A549 (cell line): ENCODE data around the gene ZNF385A. TPM values are rescaled to one million over a fixed set of nuclear protein-coding genes. Genes with fewer than 3 reads are reported as not detected.

ENCODE experiments used
- ATAC-seq, 2 experiments: fragments of 200-7000 bp in 1 of 2; fragments of >200 bp in 1 of 2; cut with Nextera tagmentation in 1 of 2; cut with Tn5 transposase in 1 of 2; 3 replicates each; pipeline versions ENCODE4 v1.8.0 to v1.9.1; 2018 to 2020; ENCODE audit warnings: mild to moderate bottlenecking in 1 of 2, moderate library complexity in 1 of 2
- CTCF ChIA-PET: fragments of 300-600 bp; sonication (Branson Sonifier 250); formaldehyde crosslinking; extraction: SDS; loops from one replicate; lab custom pipeline; 2021; ENCODE audit warnings: antibody characterized with exemption, inconsistent platforms; lab: Yijun Ruan, JAX
- POLR2A ChIA-PET: fragments of 350-600 bp; formaldehyde crosslinking; extraction: SDS; loops from one replicate; lab custom pipeline; 2021; ENCODE audit warnings: antibody characterized with exemption, inconsistent platforms; lab: Yijun Ruan, JAX
- DNase-seq, 2 experiments: peaks; one replicate each; pipeline versions ENCODE4 v3.0.0 to v3.0.0-alpha.2; 2011 to 2016; ENCODE audit warnings: low read depth in 1 of 2, low spot score in 1 of 2
- FAIRE-seq: peaks from 2 replicates; lab custom pipeline; 2011; peaks lifted over from hg19 to GRCh38; lab: Jason Lieb, UNC
- H3K27ac ChIP-seq, 2 experiments: fragments of >200 bp; sonication (Bioruptor Twin); formaldehyde crosslinking; 3 replicates each; pipeline ENCODE4 v1.5.1; 2016 to 2017
- H3K4me1 ChIP-seq: fragments of >200 bp; sonication (Bioruptor Twin); formaldehyde crosslinking; 3 replicates; pipeline ENCODE4 v1.6.1; 2016
- H3K4me2 ChIP-seq: fragments of >200 bp; sonication (Bioruptor Twin); formaldehyde crosslinking; 3 replicates; pipeline ENCODE4 v1.6.1; 2016
- H3K4me3 ChIP-seq: fragments of >200 bp; sonication (Bioruptor Twin); formaldehyde crosslinking; 3 replicates; pipeline ENCODE4 v1.5.1; 2016
- H3K9me3 ChIP-seq: fragments of >200 bp; sonication (Bioruptor Twin); formaldehyde crosslinking; 3 replicates; pipeline ENCODE4 v1.6.1; 2016
- CEBPB ChIP-seq, 2 experiments: fragments of >200 bp in 1 of 2; sonication (Bioruptor Twin) in 1 of 2; formaldehyde crosslinking in 1 of 2; IDR thresholded peaks; 2 replicates each; pipeline ENCODE4 v1.6.1; 2012 to 2016
- CHD2 ChIP-seq: fragments of 150-350 bp; IDR thresholded peaks from 2 replicates; pipeline ENCODE4 v1.6.1; 2014; ENCODE audit warnings: low read length; ENCODE audit not compliant: partially characterized antibody
- CTCF ChIP-seq: fragments of >200 bp; sonication (Bioruptor Twin); formaldehyde crosslinking; IDR thresholded peaks from 3 replicates; pipeline ENCODE4 v1.5.1; 2016
- ELK1 ChIP-seq: fragments of 150-350 bp; IDR thresholded peaks from 2 replicates; pipeline ENCODE4 v1.6.1; 2014; ENCODE audit warnings: low read depth, mild to moderate bottlenecking, low read length
- FOXS1 ChIP-seq: fragments of 250-450 bp; sonication (Bioruptor Pico); IDR thresholded peaks from 2 replicates; pipeline ENCODE4 v1.5.0; 2020; ENCODE audit warnings: mild to moderate bottlenecking, moderate library complexity
- HOXA7 ChIP-seq: fragments of 250-450 bp; sonication (Bioruptor Pico); IDR thresholded peaks from 2 replicates; pipeline ENCODE4 v1.5.0; 2020; ENCODE audit warnings: mild to moderate bottlenecking, moderate library complexity
- HOXB13 ChIP-seq: fragments of 250-450 bp; sonication (Bioruptor Pico); IDR thresholded peaks from 2 replicates; pipeline ENCODE4 v1.5.0; 2020; ENCODE audit warnings: low read depth, mild to moderate bottlenecking, moderate library complexity
- HOXB5 ChIP-seq: fragments of 250-450 bp; sonication (Bioruptor Pico); IDR thresholded peaks from 2 replicates; pipeline ENCODE4 v1.5.0; 2020; ENCODE audit warnings: mild to moderate bottlenecking, moderate library complexity
- JUN ChIP-seq, 2 experiments: fragments of >200 bp; sonication (Bioruptor Twin); formaldehyde crosslinking; IDR thresholded peaks; 2 replicates in 1 of 2; 3 replicates in 1 of 2; pipeline ENCODE4 v1.6.1; 2016 to 2017
- MAX ChIP-seq: IDR thresholded peaks from 2 replicates; pipeline ENCODE4 v1.6.1; 2012
- MAZ ChIP-seq: fragments of 150-350 bp; IDR thresholded peaks from 2 replicates; pipeline ENCODE4 v1.6.1; 2014; ENCODE audit warnings: antibody characterized with exemption, low read depth, low read length, borderline replicate concordance
- NFE2L2 ChIP-seq: fragments of 150-350 bp; conservative IDR thresholded peaks from 2 replicates; pipeline ENCODE4 v1.6.1; 2014; ENCODE audit warnings: low read length
- NR3C1 ChIP-seq: fragments of >200 bp; sonication (Bioruptor Twin); formaldehyde crosslinking; IDR thresholded peaks from 3 replicates; pipeline ENCODE4 v1.6.1; 2017
- PHF8 ChIP-seq: fragments of 200-600 bp; sonication (generic); IDR thresholded peaks from 2 replicates; pipeline ENCODE4 v1.6.1; 2016; ENCODE audit warnings: low read depth, mild to moderate bottlenecking, antibody characterized with exemption, moderate library complexity, borderline replicate concordance
- POLR2AphosphoS2 ChIP-seq: conservative IDR thresholded peaks from 2 replicates; pipeline ENCODE4 v1.6.1; 2012; ENCODE audit warnings: low read length, improper control_type of control experiment, inconsistent platforms
- RARB ChIP-seq: fragments of 250-450 bp; sonication (Bioruptor Pico); IDR thresholded peaks from 2 replicates; pipeline ENCODE4 v1.8.0; 2021; ENCODE audit warnings: mild to moderate bottlenecking, moderate library complexity
- TFCP2L1 ChIP-seq: fragments of 250-450 bp; sonication (Bioruptor Pico); IDR thresholded peaks from 2 replicates; pipeline ENCODE4 v1.5.0; 2021; ENCODE audit warnings: mild to moderate bottlenecking
- TP53 ChIP-seq: fragments of 250-450 bp; sonication (Bioruptor Pico); IDR thresholded peaks from 2 replicates; pipeline ENCODE4 v1.5.0; 2021; ENCODE audit warnings: mild to moderate bottlenecking, moderate library complexity
- ZC3H11A ChIP-seq: fragments of 450-650 bp; IDR thresholded peaks from 2 replicates; pipeline ENCODE4 v1.6.1; 2014; ENCODE audit warnings: antibody characterized with exemption, mild to moderate bottlenecking
- ZFP36 ChIP-seq: fragments of 450-650 bp; IDR thresholded peaks from 2 replicates; pipeline ENCODE4 v1.6.1; 2014; ENCODE audit warnings: borderline replicate concordance; ENCODE audit not compliant: partially characterized antibody
- ZNF302 ChIP-seq: fragments of 250-450 bp; sonication (Bioruptor Pico); IDR thresholded peaks from 2 replicates; pipeline ENCODE4 v1.9.0; 2021; ENCODE audit warnings: inconsistent platforms, mild to moderate bottlenecking, moderate library complexity
- WGBS: methylation state at CpG from one replicate; pipeline ENCODE4 v1.1.6; 2017; ENCODE audit errors: missing lambda C conversion rate; 5-methylcytosine and 5-hydroxymethylcytosine counted together
- polyA plus RNA-seq, 4 experiments: library from polyadenylated mRNA; depleted of rRNA in 3 of 4; stranded (reverse); fragments of >200 nt; fragmentation: RNase III in 1 of 4; extraction: RNeasy Plus Mini Kit Qiagen cat#74134 plus additional on column Dnase treatment in 1 of 4; gene quantifications; 2 replicates in 3 of 4; 3 replicates in 1 of 4; pipeline ENCODE4 v1.2.3, GENCODE V29; 2011 to 2017

Gene ZNF385A
- polyA plus RNA-seq, 2 of the 4 experiments (the other 2 are of a cell fraction) = 1.8 to 14.9 TPM

- 84% methylated on average over 6 of the region's 6 CpGs for WGBS
- FAIRE-seq (no peak), DNase-seq (no peak), ATAC-seq (no peak)
- ChIA-PET CTCF (interaction anchor here (0.6 to 4.1 kb wide), 26 partner anchors 9 to 83 kb away, joined by 3 to 64 read pairs (median 5); partner anchors contain the start of genes ITGA5 and ZNF385A), POLR2A (no interaction called here)
- Histone ChIP-seq H3K9me3 (no peaks in the 10 kb centered on the region), H3K27ac (no peak overlapping the region), H3K4me3 (no peak overlapping the region), H3K4me1 (peaks cover 10% of the 10 kb centered on the region; the same call in 2 of the 3 replicates), H3K4me2 (no peak overlapping the region)
- no peak for TF ChIP-seq NFE2L2
- no peak for TF ChIP-seq RARB (CRISPR knock-in tag)
- TF ChIP-seq HOXA7 (CRISPR knock-in tag) = no peak
- TF ChIP-seq ZC3H11A = no peak
Measured at GRCh38 chr12:54393207-54393609, 8.7 kb upstream of the ZNF385A start.

- TF ChIP-seq CHD2 (no peak), HOXB13 (no peak)
- Histone ChIP-seq H3K27ac (no peak overlapping the region), H3K4me3 (no peak overlapping the region), H3K9me3 (no peaks in the 10 kb centered on the region), H3K4me2 (no peak overlapping the region), H3K4me1 (peaks cover 10% of the 10 kb centered on the region; the same call in 2 of the 3 replicates)
- no peak for DNase-seq
- no peak for ATAC-seq
- CTCF ChIA-PET = interaction anchor here (0.6 to 4.1 kb wide), 28 partner anchors 8 to 57 kb away, joined by 3 to 64 read pairs (median 5); partner anchors contain the start of genes ITGA5 and ZNF385A
- POLR2A ChIA-PET = no interaction called here
- no peak for FAIRE-seq
- WGBS = 82% methylated on average over 8 of the region's 8 CpGs
Measured at GRCh38 chr12:54392485-54393206, 8.1 kb upstream of the ZNF385A start.

GRCh38 chr12:54390668-54391551 lies 6.4 kb upstream of the ZNF385A start:
- POLR2A ChIA-PET = no interaction called here
- ATAC-seq = peak; percentile 46 to 75; a peak in 4 of 6 replicates
- CTCF ChIA-PET = interaction anchor here (0.9 to 4.1 kb wide), 11 partner anchors 8 to 55 kb away, joined by 3 to 64 read pairs (median 7); no protein-coding TSS in a partner anchor
- DNase-seq = peak in 1 of 2 experiments; percentile 49
- peaks cover 10% of the 10 kb centered on the region; the same call in 2 of the 3 replicates for H3K4me1 ChIP-seq
- H3K9me3 ChIP-seq = no peaks in the 10 kb centered on the region
- peak overlapping the region; percentile 72 for H3K4me2 ChIP-seq
- WGBS = 32% methylated on average over 29 of the region's 51 CpGs
- TF ChIP-seq HOXB5 (CRISPR knock-in tag) = no peak
- peak; percentile 29 for TF ChIP-seq CTCF
- FAIRE-seq = no peak
- H3K4me3 ChIP-seq = peak overlapping the region; percentile 44
- peak overlapping the region; percentile 16 to 75; a peak in 4 of 6 replicates for H3K27ac ChIP-seq

- ATAC-seq (peak in 1 of 2 experiments; percentile 16; a peak in 2 of 6 replicates), DNase-seq (no peak), FAIRE-seq (no peak)
- ChIA-PET CTCF (interaction anchor here (1.1 to 4.1 kb wide), 4 partner anchors 9 to 49 kb away, joined by 4 to 64 read pairs (median 7); no protein-coding TSS in a partner anchor), POLR2A (no interaction called here)
- Histone ChIP-seq H3K27ac (peak overlapping the region in 1 of 2 experiments; percentile 75; a peak in 3 of 6 replicates), H3K4me2 (peak overlapping the region; percentile 72), H3K9me3 (no peaks in the 10 kb centered on the region), H3K4me3 (no peak overlapping the region), H3K4me1 (peaks cover 15% of the 10 kb centered on the region; the same call in 2 of the 3 replicates)
- WGBS = 77% methylated on average over 7 of the region's 7 CpGs
- TF ChIP-seq NR3C1 = no peak
- TF ChIP-seq ZNF302 = no peak
- no peak for TF ChIP-seq MAX
- no peak for TF ChIP-seq RARB (CRISPR knock-in tag)
- TF ChIP-seq PHF8 = no peak
- no peak for TF ChIP-seq TFCP2L1
- TF ChIP-seq JUN (IDR thresholded peaks at IDR 0.05) = no peak
- TF ChIP-seq POLR2AphosphoS2 = no peak
- TF ChIP-seq MAZ = no peak
- no peak for TF ChIP-seq TP53 (CRISPR knock-in tag)
- no peak for TF ChIP-seq ZFP36
- no peak for TF ChIP-seq FOXS1 (CRISPR knock-in tag)
- no peak for TF ChIP-seq ELK1
- TF ChIP-seq HOXB5 (CRISPR knock-in tag) = no peak
- TF ChIP-seq CEBPB (IDR thresholded peaks at IDR 0.05) = no peak
- TF ChIP-seq HOXA7 (CRISPR knock-in tag) = no peak
- TF ChIP-seq, all 56 proteins: peak for 0
Measured at GRCh38 chr12:54390176-54390667, 5.7 kb upstream of the ZNF385A start.
